NCI-H748 (cell line): Measurements from ENCODE around the gene HEXIM1.

Experiments used
- DNase-seq: peaks from one replicate; lab custom pipeline; 2025; ENCODE audit not compliant: unreplicated experiment; lab: John Stamatoyannopoulos, UW

Gene HEXIM1

GRCh38 chr17:45128989-45129388 lies 19.3 kb upstream of the HEXIM1 start:
- DNase-seq, result no peak

GRCh38 chr17:45129426-45129939 lies 18.8 kb upstream of the HEXIM1 start:
- no peak for DNase-seq

DNA sequence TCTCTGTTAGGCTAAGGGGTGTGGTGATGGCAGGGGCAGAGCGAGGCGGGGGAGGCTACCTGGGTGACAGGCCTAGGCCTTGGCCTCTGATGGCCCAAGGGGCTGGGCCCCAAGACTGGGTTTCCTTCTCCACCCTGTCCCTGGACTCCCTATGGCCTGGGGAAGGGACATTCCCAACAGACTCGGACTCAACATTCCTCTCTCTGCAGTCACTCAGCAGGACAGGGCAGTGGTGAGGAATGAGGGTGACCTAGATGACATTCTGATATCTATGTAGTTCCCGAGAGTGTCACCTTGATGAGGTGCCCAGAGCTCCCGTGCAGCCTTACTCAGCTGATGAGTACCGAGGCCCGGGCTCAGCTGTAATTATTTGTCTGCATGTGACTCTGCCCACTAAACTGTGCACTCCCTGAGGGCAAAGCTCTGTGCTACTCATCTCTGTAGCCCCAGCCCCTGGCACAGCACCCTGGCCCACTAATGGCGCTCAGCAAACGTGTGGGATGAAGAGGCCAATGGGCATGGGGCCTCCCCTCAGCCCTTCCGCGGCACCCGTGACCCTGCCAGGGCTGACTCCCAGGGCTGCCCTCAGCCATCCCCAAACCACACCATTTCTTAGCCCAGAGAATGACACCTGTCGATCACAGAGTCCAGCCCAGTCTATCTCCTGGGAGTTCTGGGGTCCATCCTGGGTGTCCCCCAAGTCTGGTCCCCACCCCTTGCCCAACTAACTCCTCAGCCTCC lies 18.2 kb upstream of the HEXIM1 start:
- no peak for DNase-seq

- DNase-seq, result no peak
Measured at GRCh38 chr17:45130681-45131615, 17.3 kb upstream of the HEXIM1 start.

GRCh38 chr17:45131616-45132319 lies 16.5 kb upstream of the HEXIM1 start:
- DNase-seq, result peak; percentile 75

GRCh38 chr17:45132320-45132571 lies 16.0 kb upstream of the HEXIM1 start, which contains the start of gene PLCD3:
TSS of gene PLCD3 (minus strand) at chr17:45132515. CDS start at chr17:45132410, 105 bp downstream.
- DNase-seq, result no peak

- peak; percentile 85 for DNase-seq
Measured at GRCh38 chr17:45132572-45133463, 15.5 kb upstream of the HEXIM1 start.

GRCh38 chr17:45135192-45135977 lies 12.9 kb upstream of the HEXIM1 start, which contains the start of gene ACBD4:
TSS of gene ACBD4 (plus strand) at chr17:45135687. CDS start at chr17:45136145, 458 bp downstream.
- peak; percentile 98 for DNase-seq

- DNase-seq, result no peak
Measured at GRCh38 chr17:45135978-45136791, 12.1 kb upstream of the HEXIM1 start.

- DNase-seq, result no peak
Measured at GRCh38 chr17:45136846-45137560, 11.3 kb upstream of the HEXIM1 start.

- no peak for DNase-seq
Measured at GRCh38 chr17:45137561-45138305, 10.5 kb upstream of the HEXIM1 start.

GRCh38 chr17:45138911-45139532 lies 9.3 kb upstream of the HEXIM1 start:
- DNase-seq, result no peak

DNA sequence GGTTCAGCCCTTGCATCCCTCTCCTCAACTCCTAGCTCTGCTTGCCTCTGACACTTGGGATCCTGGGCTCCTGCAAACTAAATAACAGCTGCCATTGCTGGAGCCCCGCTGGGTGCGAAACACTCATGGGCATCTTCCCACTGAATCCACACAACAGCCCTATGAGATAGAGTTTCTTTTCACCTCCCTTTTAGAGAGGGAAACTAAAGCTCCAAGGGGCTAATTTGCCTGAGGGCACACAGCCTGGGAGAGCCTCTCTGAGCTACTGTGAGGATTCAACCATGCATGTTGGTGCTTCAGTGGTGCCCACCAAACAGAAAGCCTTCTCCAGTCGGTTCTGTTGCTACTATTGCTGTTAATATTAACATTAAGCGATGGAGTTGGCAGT lies 8.7 kb upstream of the HEXIM1 start:
- no peak for DNase-seq

- no peak for DNase-seq
Measured at GRCh38 chr17:45143094-45143670, 5.1 kb upstream of the HEXIM1 start.

DNA sequence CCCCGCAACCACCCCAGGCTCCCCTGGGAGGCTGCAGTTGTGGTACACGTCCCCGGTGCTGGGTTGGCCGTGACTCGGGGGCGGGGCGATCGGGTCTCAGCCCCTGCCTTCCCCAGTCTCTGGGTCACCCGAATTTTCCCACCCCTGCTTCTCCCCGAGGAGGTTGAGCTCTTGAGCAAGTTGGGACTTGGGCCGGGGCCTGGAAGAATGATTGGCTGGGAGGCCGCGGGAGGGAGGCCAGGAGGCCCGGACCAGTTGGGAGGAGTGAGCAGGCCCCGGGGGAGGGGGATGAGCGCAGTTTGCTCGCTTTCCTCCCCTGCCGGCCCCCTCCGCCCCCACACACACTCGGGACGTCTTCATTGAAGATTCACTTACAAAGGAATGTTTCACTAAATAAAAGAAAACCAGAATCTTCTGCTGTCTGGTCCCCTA lies 4.5 kb upstream of the HEXIM1 start:
- no peak for DNase-seq

DNA sequence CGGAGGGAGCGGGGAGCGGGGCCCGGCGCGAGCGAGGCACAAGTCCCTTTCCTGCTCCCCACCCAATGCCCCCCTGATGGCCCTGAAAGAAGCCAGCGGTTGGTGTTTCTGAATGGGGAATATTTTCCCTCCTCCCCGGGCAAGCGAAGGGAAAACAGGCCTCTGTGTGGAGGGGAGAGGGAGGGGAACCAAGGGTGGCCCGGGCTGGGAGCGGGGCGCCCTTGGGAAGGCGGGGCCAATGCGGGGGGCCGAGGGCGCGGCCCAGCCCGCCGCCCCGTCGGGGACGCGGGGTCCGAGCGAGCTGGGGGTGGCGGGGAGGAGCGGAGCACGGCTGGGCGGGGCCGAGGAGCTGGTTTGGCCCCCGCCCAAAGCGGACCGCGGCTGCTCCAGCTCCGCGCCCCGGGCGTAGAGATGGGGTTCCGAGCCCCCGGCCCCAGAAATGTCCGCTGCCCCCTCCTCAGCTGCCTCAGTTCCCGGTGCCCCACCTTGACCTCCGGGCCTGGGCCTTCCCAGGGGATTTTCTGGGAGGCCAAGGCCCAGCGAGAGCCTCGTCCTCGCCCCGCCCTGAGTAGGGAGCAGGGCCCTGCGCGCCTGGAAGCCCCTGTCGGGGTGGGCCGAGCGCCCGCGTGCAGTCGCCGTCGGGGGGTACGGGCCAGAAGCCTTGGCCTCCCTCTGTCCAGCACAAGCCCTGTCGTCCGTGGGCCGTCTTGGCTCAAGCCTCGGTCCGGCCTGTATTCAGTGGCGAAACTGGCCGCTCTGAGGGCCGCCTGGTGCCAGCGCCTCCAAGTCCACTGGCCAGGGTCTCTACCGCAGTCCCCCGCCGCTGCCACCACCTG lies 3.9 kb upstream of the HEXIM1 start:
- DNase-seq, result no peak
